K562 (cell line): ENCODE results near the gene PRMT2. TPM values are rescaled to one million over a fixed set of nuclear protein-coding genes. Genes with fewer than 3 reads are reported as not detected.

Experiments used
- CCNT2 ChIP-seq: IDR thresholded peaks from 2 replicates; pipeline ENCODE4 v1.6.1; 2011; ENCODE audit warnings: borderline replicate concordance, low read depth, mild to moderate bottlenecking, moderate library complexity, mixed read lengths, low read length; ENCODE audit not compliant: insufficient read length; ENCODE audit errors: extremely low read depth
- CHD7 ChIP-seq: fragments of 200-600 bp; sonication (generic); IDR thresholded peaks from one replicate; pipeline ENCODE4 v1.6.1; 2012; ENCODE audit warnings: mild to moderate bottlenecking, low read depth, low read length, inconsistent platforms
- MITF ChIP-seq: IDR thresholded peaks from 2 replicates; pipeline ENCODE4 v1.6.1; 2014; ENCODE audit warnings: antibody characterized with exemption
- NFATC3 ChIP-seq: fragments of 450-650 bp; IDR thresholded peaks from 2 replicates; pipeline ENCODE4 v1.6.1; 2017; ENCODE audit warnings: mild to moderate bottlenecking
- ZBTB17 ChIP-seq: fragments of 450-650 bp; formaldehyde crosslinking; IDR thresholded peaks from 2 replicates; pipeline ENCODE4 v1.4.0; 2020; ENCODE audit warnings: mild to moderate bottlenecking
- ZNF12 ChIP-seq: sonication (generic); formaldehyde crosslinking; IDR thresholded peaks from 2 replicates; pipeline ENCODE4 v1.4.0; 2020; ENCODE audit warnings: mild to moderate bottlenecking, missing genetic modification reagents
- polyA plus RNA-seq, 8 experiments: library from polyadenylated mRNA; depleted of rRNA in 4 of 8; stranded (reverse) in 5 of 8; unstranded in 3 of 8; fragments of >200 nt; fragmentation: Nextera tagmentation in 2 of 8; fragmentation: Illumina TruSeq in 1 of 8; extraction: Ambion mirVana in 2 of 8; extraction: Trizol in 1 of 8; gene quantifications; 2 replicates each; pipeline versions ENCODE4 v1.2.1 to v1.2.3, GENCODE V29; 2011 to 2014; ENCODE audit warnings: inconsistent platforms in 1 of 8, missing spikeins in 1 of 8
- total RNA-seq, 7 experiments: library from RNA; depleted of rRNA in 6 of 7; stranded (reverse); fragments of >200 nt in 6 of 7; fragmentation: Illumina TruSeq in 2 of 7; extraction: Trizol in 2 of 7; gene quantifications; 2 replicates each; pipeline versions ENCODE4 v1.2.1 to v1.2.3, GENCODE V29; 2011 to 2021; ENCODE audit warnings: low replicate concordance in 1 of 7
- TF ChIP-seq, protein P1 (sequence below), 2 experiments: fragments of 200-800 bp in 1 of 2; sonication (Bioruptor generic) in 1 of 2; sonication (generic) in 1 of 2; formaldehyde crosslinking in 1 of 2; IDR thresholded peaks in 1 of 2; conservative IDR thresholded peaks in 1 of 2; 2 replicates each; pipeline versions ENCODE4 v1.5.0 to v1.6.1; 2016 to 2020; ENCODE audit warnings: missing compliant biosample characterization in 1 of 2, missing genetic modification characterization in 1 of 2, missing genetic modification reagents in 1 of 2
- TF ChIP-seq, protein P2 (sequence below): fragments of 250-450 bp; sonication (Bioruptor Pico); IDR thresholded peaks from 2 replicates; pipeline ENCODE4 v1.4.0; 2020; ENCODE audit warnings: mild to moderate bottlenecking

PRMT2 gene
- total and polyA plus RNA-seq, 9 of the 15 experiments (the other 6 are each of a cell fraction or from before 2014, with no cell fraction given), result 37.2 to 85.7 (median 59.3) TPM

DNA sequence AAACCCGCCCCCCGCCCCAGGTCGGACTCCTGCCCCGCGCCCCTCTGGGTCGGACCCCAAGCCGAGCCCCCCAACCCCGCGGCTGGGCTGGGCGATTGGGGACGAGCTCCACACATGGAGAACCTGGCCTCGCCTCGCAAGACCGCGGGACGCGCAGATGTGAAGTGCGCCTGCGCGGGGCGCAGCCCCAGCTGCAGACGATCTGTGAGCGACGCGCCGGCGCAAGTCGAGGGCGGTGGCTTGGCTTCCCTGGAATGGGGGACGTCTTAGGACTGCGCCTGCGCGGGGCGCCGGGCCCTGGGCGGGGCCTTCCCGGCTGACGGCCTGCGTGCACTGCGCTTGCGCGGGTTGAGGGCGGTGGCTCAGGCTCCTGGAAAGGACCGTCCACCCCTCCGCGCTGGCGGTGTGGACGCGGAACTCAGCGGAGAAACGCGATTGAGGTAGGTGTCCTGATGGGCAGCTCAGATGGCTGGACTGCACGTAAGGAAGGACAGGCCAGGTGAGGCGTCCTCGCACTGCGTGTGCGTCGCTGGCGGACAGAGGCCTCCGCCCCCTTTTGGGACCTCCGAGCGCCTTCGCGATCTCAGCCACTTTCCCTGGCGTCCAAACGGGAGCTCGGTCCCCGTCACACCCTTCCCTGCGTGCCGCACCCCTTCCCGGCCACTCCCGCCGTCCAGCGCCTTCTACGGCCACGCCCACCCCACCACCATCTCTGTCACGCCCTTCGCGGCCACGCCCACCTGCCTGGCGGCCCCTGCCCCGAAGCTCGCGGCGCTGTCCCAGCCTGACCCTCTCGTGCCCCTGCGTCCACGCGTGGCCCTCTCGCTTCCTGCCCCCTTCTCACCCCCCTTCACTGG lies at the start of gene PRMT2 (continued):
- peak; percentile 76 for TF ChIP-seq ZBTB17 (CRISPR knock-in tag)
- TF ChIP-seq MITF, result peak; percentile 9; the same call in 1 of the 2 replicates
- TF ChIP-seq, protein P1, sequence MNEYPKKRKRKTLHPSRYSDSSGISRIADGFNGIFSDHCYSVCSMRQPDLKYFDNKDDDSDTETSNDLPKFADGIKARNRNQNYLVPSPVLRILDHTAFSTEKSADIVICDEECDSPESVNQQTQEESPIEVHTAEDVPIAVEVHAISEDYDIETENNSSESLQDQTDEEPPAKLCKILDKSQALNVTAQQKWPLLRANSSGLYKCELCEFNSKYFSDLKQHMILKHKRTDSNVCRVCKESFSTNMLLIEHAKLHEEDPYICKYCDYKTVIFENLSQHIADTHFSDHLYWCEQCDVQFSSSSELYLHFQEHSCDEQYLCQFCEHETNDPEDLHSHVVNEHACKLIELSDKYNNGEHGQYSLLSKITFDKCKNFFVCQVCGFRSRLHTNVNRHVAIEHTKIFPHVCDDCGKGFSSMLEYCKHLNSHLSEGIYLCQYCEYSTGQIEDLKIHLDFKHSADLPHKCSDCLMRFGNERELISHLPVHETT (CRISPR knock-in tag; conservative IDR thresholded peaks at IDR 0.05 in 1 of 2, IDR thresholded peaks at IDR 0.05 in 1 of 2), result peak in 1 of 2 experiments; percentile 58; a peak in 2 of 4 replicates
- TF ChIP-seq ZNF12 (CRISPR knock-in tag), result peak; percentile 81; the same call in 1 of the 2 replicates
- no peak for TF ChIP-seq CHD7
- TF ChIP-seq CCNT2, result peak; percentile 76
- TF ChIP-seq, protein P2, sequence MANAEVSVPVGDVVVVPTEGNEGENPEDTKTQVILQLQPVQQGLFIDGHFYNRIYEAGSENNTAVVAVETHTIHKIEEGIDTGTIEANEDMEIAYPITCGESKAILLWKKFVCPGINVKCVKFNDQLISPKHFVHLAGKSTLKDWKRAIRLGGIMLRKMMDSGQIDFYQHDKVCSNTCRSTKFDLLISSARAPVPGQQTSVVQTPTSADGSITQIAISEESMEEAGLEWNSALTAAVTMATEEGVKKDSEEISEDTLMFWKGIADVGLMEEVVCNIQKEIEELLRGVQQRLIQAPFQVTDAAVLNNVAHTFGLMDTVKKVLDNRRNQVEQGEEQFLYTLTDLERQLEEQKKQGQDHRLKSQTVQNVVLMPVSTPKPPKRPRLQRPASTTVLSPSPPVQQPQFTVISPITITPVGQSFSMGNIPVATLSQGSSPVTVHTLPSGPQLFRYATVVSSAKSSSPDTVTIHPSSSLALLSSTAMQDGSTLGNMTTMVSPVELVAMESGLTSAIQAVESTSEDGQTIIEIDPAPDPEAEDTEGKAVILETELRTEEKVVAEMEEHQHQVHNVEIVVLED (CRISPR knock-in tag), result peak; percentile 61
- TF ChIP-seq NFATC3, result no peak
